Activated effector memory CD4-positive, alpha-beta T cell treated with Interleukin-2 at 50 U/mL for 16 hours (primary cell): ENCODE measurements around the gene PTPN7.
A peak's percentile ranks its signal among the peaks of the same experiment; 100 is the strongest.
"Not testable (repeated sequence)": the region's sequence is repeated elsewhere in the genome, so short reads cannot be mapped to it uniquely, and the experiment has no call there.

Source experiments
- DNase-seq: peaks from one replicate; pipeline ENCODE4 v3.0.0-alpha.2; 2020

The PTPN7 gene

GRCh38 chr1:202150602-202151001, 9.8 kb downstream of the PTPN7 start:
- DNase-seq: no peak

DNA sequence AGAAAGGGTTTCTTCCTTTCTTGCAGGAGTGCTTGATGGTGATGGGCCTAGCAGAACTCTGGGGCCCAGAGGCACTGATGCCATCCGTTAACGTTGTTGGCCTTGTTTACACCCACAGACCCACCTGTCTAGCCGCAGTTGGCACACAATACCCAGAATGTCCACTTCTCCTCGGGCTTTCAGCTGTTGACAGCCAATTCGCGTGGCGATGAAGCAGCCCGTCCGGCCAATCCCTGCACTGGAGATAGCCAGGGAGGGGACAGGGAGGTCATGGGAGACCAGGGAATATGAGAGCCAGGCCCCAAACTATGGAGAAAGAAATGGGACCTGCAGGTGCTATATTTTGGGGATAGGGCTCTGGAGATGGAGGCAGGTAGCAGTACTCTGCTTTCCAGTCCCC, 10.2 kb downstream of the PTPN7 start:
- DNase-seq: no peak

- DNase-seq: no peak
Observed at GRCh38 chr1:202149566-202149965, 10.8 kb downstream of the PTPN7 start.

GRCh38 chr1:202148391-202148790, 12.0 kb downstream of the PTPN7 start:
- DNase-seq: no peak

DNA sequence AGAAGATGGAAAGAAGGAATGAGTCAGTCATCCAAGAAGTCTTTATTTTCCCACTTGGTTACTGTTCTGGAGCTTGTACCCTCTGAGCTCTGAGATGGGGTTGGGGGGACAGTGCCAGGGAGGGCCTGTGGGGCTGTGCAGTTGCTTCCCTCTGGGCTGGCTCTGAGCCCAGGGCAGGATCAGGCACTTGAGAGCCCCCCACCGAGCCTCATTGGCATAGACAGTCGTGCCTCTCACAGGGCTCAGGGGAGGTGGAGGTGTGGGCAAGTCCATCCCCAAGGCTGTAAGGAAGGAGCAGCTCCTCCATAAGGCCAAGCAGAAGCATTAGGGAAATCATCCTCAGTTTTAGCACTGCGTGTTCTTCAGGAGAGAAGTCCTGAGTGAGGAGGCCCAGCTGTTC, 13.4 kb downstream of the PTPN7 start:
- no peak for DNase-seq

DNA sequence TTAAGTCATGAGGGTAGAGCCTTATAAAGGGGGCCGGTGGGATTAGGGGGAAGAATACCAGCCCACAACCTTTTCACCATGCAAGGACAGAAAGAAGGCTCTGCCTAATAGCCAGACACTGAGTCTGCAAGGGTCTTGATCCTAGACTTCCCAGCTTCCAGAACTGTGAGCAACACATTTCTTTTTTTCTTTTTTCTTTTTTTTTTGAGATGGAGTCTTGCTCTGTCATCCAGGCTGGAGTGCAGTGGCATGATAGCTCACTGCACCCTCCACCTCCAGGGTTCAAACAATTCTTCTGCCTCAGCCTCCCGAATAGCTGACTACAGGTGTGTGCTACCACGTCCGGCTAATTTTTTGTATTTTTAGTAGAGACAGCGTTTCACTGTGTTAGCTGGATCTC, 14.1 kb downstream of the PTPN7 start:
- no peak for DNase-seq

- not testable (repeated sequence) for DNase-seq
Observed at GRCh38 chr1:202145744-202146140, 14.7 kb downstream of the PTPN7 start.

DNA sequence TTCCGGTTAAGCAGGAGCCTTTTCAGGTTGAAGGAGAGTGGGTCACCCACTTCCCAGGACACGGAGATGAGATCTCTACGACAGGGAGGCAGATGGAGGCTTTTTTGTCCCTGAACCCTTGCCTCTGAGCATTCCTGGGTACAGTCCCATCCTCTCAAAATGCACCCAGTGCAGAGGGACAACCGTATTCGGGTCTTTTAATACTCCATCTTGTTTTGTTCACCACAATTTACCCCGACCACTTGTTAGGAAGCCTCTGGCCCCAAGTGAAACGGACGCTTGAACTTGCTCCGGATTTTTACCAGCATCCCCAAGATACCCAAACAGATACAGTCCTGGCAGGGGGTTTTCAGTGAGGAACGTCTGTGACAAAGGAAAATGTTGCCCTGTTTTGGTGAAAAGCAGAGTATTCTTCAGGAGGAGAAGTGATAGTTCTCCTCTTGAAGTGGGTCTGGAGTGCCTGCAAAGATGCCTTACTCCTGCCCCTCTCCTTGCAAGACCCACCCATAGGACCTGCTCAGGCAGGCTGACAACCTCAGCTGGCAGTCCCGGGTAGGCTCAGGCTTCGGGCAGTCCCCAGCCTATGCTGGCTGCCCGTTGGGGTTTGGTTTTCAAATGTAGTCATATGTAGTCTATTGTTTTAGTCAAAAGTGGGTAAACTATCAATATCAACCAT, 15.2 kb downstream of the PTPN7 start:
- no peak for DNase-seq

GRCh38 chr1:202144402-202145067, 15.9 kb downstream of the PTPN7 start, which contains the start of gene ARL8A:
ARL8A (minus strand) TSS chr1:202144737; CDS start chr1:202144572, 165 bp downstream.
- peak; percentile 63 for DNase-seq

- no peak for DNase-seq
Observed at GRCh38 chr1:202143768-202144401, 16.5 kb downstream of the PTPN7 start.

DNA sequence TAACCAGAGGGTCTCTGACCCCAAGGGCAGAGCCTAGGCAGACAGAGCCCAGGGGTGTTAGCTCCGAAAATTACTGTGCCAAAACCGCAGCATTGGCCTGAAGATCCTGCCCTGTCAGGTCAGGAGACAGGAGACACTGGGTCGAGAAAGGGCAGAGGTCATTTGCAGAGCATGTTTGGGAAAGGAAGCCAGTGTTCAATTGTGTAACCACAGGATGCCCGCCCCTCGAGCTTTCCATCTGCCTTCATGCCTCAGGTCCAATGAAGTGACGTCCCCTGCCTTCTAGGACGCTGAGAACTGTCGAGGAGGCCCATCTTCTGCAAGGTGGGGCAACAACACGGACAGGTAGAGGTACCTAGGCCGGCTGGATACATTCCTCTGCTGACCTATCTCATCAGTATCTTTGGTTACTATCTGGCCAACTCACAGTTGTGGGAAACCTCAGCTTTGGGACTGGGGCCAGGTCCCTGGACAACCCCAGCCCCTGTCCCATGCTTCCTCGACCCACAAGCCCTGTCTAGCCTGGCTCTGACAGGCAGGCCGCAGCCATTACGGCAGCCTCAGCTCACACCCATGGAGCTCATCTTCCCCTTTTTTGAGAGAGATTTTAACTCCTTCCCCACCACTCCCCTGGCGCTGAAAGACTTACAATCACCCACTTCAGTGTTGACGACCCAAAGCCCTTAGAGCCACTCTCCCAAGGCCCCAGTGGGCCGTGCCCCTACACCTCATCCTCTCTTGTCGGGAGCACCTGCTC, 17.2 kb downstream of the PTPN7 start:
- DNase-seq: no peak

DNA sequence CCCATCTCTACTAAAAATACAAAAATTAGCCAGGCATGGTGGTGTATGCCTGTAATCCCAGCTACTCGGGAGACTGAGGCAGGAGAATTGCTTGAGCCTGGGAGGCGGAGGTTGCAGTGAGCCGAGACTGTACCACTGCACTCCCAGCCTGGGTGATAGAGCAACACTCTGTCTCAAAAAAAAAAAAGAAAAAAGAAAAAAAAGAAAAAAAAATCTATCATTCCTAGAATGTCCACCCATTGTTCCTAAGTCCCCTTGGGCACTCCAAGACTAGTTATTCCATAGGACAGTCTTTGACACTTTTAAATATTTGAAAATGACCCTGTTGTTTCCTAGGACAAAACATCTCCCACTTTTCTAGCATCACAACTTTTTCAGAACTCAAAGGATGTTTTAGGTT, 18.9 kb downstream of the PTPN7 start:
- DNase-seq: not testable (repeated sequence)

- DNase-seq: no peak
Observed at GRCh38 chr1:202140833-202141232, 19.6 kb downstream of the PTPN7 start.

DNA sequence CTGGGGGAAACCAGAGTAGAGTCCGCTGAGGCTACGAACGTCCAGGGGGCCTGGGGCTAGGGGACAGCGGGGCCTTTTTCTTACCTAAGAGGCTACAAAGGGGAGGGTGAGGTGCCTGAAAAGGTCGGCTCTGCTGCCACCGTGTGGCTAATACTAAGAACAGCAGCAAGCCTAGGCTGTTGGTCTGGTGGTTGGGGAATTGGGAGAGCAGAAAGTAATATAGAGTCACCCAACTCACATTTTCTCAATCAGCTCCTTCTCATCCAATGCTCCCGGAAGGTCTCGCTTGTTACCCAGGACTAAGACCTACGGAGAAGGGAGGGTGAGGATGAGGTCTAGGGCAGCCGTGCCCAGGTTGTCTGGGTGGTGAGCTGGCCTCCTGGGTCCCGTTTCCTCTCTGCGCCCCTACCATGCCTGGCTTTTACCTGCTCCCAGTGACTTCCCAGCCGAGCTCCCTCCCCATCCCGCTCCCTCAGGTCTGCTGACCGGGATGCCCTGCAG, 25.1 kb downstream of the PTPN7 start:
- DNase-seq: peak; percentile 36

- no peak for DNase-seq
Observed at GRCh38 chr1:202134645-202135172, 25.7 kb downstream of the PTPN7 start.

GRCh38 chr1:202133989-202134388, 26.4 kb downstream of the PTPN7 start:
- DNase-seq: no peak

- no peak for DNase-seq
Observed at GRCh38 chr1:202133496-202133895, 26.9 kb downstream of the PTPN7 start.

DNA sequence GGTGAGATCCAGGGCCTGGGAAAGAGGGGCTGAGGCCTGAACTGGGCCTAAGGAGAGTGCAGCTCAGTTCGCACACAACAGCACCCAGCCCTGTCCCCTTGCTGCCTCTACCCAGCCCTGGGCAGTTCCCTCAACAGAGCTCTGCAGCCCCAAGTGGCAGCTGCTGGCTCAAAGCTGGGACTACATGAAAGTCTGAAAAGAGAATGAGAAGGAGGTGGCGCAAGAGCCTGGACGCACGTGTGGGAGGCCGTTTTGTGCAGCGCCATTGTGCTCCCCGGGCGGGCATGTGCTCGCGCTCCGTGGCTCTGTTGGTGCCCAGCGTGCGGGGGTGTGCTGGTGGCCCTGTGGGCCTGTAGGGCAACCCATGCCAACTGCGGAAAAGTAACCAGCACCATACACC, 27.4 kb downstream of the PTPN7 start:
- no peak for DNase-seq

- no peak for DNase-seq
Observed at GRCh38 chr1:202131956-202132821, 28.2 kb downstream of the PTPN7 start.

DNA sequence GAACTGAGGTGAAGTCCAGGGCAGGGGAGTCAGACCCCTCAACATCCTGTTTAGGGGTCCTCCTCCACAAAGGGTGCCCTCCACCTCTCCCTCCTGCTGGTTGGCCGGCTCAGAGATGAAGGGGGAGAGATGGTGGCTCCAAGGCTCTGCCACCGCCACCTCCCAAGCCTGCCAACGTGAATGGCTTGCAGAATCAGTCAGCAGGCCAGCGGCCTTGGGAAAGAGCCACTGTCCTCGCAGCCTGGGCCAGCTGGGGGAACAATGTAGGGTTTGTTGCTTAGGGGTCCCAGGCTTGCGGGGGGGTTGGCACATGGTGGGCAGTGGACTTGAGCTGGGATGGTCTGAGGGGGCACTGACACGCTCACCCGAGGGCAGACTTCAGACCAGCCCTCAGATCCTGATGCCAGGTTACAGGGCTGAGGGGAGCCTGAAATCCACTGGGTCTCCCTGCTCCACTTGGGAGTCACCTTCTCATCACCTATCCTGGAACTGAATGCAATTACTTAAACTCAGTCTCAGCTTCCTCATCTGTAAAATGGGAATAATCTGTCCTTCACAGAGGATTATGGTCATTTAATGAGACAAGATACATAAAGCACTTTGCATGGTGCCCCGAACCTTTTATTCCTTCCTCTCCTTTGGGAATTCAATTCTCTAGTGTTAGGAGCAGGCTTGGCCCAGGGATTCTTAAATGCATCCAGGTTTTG, 29.4 kb downstream of the PTPN7 start:
- DNase-seq: no peak

DNA sequence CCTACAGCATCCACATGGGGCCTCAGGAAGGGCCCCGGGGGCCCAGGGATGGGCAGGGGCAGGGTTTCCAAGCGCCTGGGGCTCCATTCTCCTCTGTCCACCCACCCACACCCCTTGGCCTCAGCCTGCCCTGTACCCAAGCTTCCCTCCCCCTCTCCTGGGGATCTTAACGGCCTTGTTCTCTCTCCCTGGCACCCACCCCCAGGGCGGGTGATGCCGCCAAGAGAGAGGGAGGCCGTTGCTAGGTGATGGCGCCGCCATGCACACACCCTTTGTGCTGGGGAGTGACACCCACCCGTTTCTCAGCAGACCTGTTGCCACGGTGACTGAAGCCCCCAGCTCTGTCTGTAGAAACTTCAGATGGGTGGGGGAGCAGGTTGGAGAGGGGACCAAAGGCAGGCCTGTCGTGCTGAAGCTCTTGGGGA, 30.1 kb downstream of the PTPN7 start:
- DNase-seq: no peak
